ENCODE measurements around the gene GALNT18. TPM values are rescaled to one million over a fixed set of nuclear protein-coding genes. Genes with fewer than 3 reads are reported as not detected.

Gene GALNT18
- polyA plus RNA-seq, 1 donor from 2014 or later: 7.6 TPM

GRCh38 chr11:11265994-11266606 lies 355.7 kb downstream of the GALNT18 start:
- H3F3A ChIP-seq (ENCODE audit: insufficient read depth, low read length, poor library complexity, severe bottlenecking): no peaks in the 10 kb centered on the region
- H3K4me3 ChIP-seq (ENCODE audit: low read length): no peak overlapping the region
- no peaks in the 10 kb centered on the region for H3K36me3 ChIP-seq (ENCODE audit: insufficient read depth, low read length)
- H4K20me1 ChIP-seq (ENCODE audit: insufficient read depth): no peaks in the 10 kb centered on the region
- no peak overlapping the region for H2AFZ ChIP-seq (ENCODE audit: low read depth, low read length)
- TF ChIP-seq EP300 (conservative IDR thresholded peaks at IDR 0.05; ENCODE audit: poor library complexity, severe bottlenecking) (no peak), POLR2AphosphoS5 (IDR thresholded peaks at IDR 0.05) (no peak), CTCF (IDR thresholded peaks at IDR 0.05; ENCODE audit: poor library complexity, severe bottlenecking) (peak; percentile 34)
- no peak overlapping the region for H3K27ac ChIP-seq (ENCODE audit: low read length)
- no peaks in the 10 kb centered on the region for H3K9me2 ChIP-seq (ENCODE audit: insufficient read depth, low read length)
- no peak overlapping the region for H3K4me2 ChIP-seq (ENCODE audit: low read length)
- no peak overlapping the region for H3K9ac ChIP-seq (ENCODE audit: low read length)
- H3K9me3 ChIP-seq (ENCODE audit: low read length): no peaks in the 10 kb centered on the region
- no peaks in the 10 kb centered on the region for H3K27me3 ChIP-seq (ENCODE audit: insufficient read depth, low read depth, low read length)
- no peaks in the 10 kb centered on the region for H3K79me2 ChIP-seq (replicated peaks; ENCODE audit: insufficient read depth, low read length)

- Histone ChIP-seq H3K9me3 (ENCODE audit: low read length) (no peaks in the 10 kb centered on the region), H3F3A (ENCODE audit: insufficient read depth, low read length, poor library complexity, severe bottlenecking) (no peaks in the 10 kb centered on the region), H3K4me2 (ENCODE audit: low read length) (no peak overlapping the region), H3K79me2 (replicated peaks; ENCODE audit: insufficient read depth, low read length) (no peaks in the 10 kb centered on the region), H3K36me3 (ENCODE audit: insufficient read depth, low read length) (no peaks in the 10 kb centered on the region), H3K27ac (ENCODE audit: low read length) (no peak overlapping the region), H3K9me2 (ENCODE audit: insufficient read depth, low read length) (no peaks in the 10 kb centered on the region), H2AFZ (ENCODE audit: low read depth, low read length) (no peak overlapping the region), H4K20me1 (ENCODE audit: insufficient read depth) (no peaks in the 10 kb centered on the region), H3K9ac (ENCODE audit: low read length) (no peak overlapping the region), H3K27me3 (ENCODE audit: insufficient read depth, low read depth, low read length) (no peaks in the 10 kb centered on the region), H3K4me3 (ENCODE audit: low read length) (no peak overlapping the region)
- no peak for TF ChIP-seq RAD21 (conservative IDR thresholded peaks at IDR 0.05)
- no peak for TF ChIP-seq CTCF (IDR thresholded peaks at IDR 0.05; ENCODE audit: poor library complexity, severe bottlenecking)
- no peak for TF ChIP-seq SMC3 (conservative IDR thresholded peaks at IDR 0.05; ENCODE audit: poor library complexity)
- TF ChIP-seq TAF1 (IDR thresholded peaks at IDR 0.05; ENCODE audit: low read depth): no peak
These were observed 356.5 kb downstream of the GALNT18 start for GRCh38 chr11:11265320-11265719.

GRCh38 chr11:11263238-11264005 lies 358.4 kb downstream of the GALNT18 start:
- Histone ChIP-seq H2AFZ (ENCODE audit: low read depth, low read length) (no peak overlapping the region), H3F3A (ENCODE audit: insufficient read depth, low read length, poor library complexity, severe bottlenecking) (no peaks in the 10 kb centered on the region), H3K27me3 (ENCODE audit: insufficient read depth, low read depth, low read length) (no peaks in the 10 kb centered on the region), H3K9ac (ENCODE audit: low read length) (no peak overlapping the region), H3K36me3 (ENCODE audit: insufficient read depth, low read length) (no peaks in the 10 kb centered on the region), H3K4me3 (ENCODE audit: low read length) (no peak overlapping the region), H3K4me2 (ENCODE audit: low read length) (no peak overlapping the region), H3K79me2 (replicated peaks; ENCODE audit: insufficient read depth, low read length) (no peaks in the 10 kb centered on the region), H3K27ac (ENCODE audit: low read length) (no peak overlapping the region), H3K9me2 (ENCODE audit: insufficient read depth, low read length) (no peaks in the 10 kb centered on the region), H4K20me1 (ENCODE audit: insufficient read depth) (no peaks in the 10 kb centered on the region), H3K9me3 (ENCODE audit: low read length) (no peaks in the 10 kb centered on the region)
- TF ChIP-seq CTCF (IDR thresholded peaks at IDR 0.05; ENCODE audit: poor library complexity, severe bottlenecking) (no peak), REST (IDR thresholded peaks at IDR 0.05; ENCODE audit: borderline replicate concordance) (no peak), RAD21 (conservative IDR thresholded peaks at IDR 0.05) (no peak), MXI1 (conservative IDR thresholded peaks at IDR 0.05; ENCODE audit: poor library complexity, severe bottlenecking) (no peak), POLR2AphosphoS5 (IDR thresholded peaks at IDR 0.05) (no peak), EZH2 (IDR thresholded peaks at IDR 0.05; ENCODE audit: borderline replicate concordance, insufficient read depth, low read length, poor library complexity, severe bottlenecking) (no peak), EP300 (conservative IDR thresholded peaks at IDR 0.05; ENCODE audit: poor library complexity, severe bottlenecking) (no peak), TAF1 (IDR thresholded peaks at IDR 0.05; ENCODE audit: low read depth) (no peak), SMC3 (conservative IDR thresholded peaks at IDR 0.05; ENCODE audit: poor library complexity) (no peak)

Data from neural cell (in vitro differentiated cells).